Kidney epithelial cell (primary cell): ENCODE measurements around the gene ISLR. TPM values are rescaled to one million over a fixed set of nuclear protein-coding genes. Genes with fewer than 3 reads are reported as not detected.

Experiments
- DNase-seq: peaks from one replicate; pipeline ENCODE4 v3.0.0-alpha.2; 2010; ENCODE audit warnings: low read depth
- H3K27me3 ChIP-seq: 2 replicates; pipeline ENCODE4 v1.6.0; 2011; ENCODE audit warnings: low read length; ENCODE audit not compliant: control insufficient read depth, insufficient read depth
- H3K36me3 ChIP-seq: 2 replicates; pipeline ENCODE4 v1.5.1; 2011; ENCODE audit warnings: low read length; ENCODE audit not compliant: control insufficient read depth, insufficient read depth
- H3K4me3 ChIP-seq: 2 replicates; pipeline ENCODE4 v1.5.1; 2011; ENCODE audit warnings: low read depth, mild to moderate bottlenecking, control low read depth, low read length
- CTCF ChIP-seq: IDR thresholded peaks from 2 replicates; pipeline ENCODE4 v1.5.1; 2011; ENCODE audit warnings: mild to moderate bottlenecking, moderate library complexity, low read length, control low read depth, inconsistent platforms; ENCODE audit not compliant: insufficient read depth, poor library complexity, severe bottlenecking
- total RNA-seq: library from RNA; depleted of rRNA; stranded (reverse); fragments of >200 nt; gene quantifications from 2 replicates; pipeline ENCODE4 v1.2.3, GENCODE V29; 2015

The ISLR gene
- total RNA-seq, 1 donor from 2014 or later = 0.25 TPM

- no peak overlapping the region for H3K4me3 ChIP-seq
- DNase-seq = no peak
- TF ChIP-seq CTCF = no peak
Observed at GRCh38 chr15:74128785-74129585, 44.5 kb upstream of the ISLR start.

GRCh38 chr15:74129586-74130154, 43.8 kb upstream of the ISLR start:
- H3K36me3 ChIP-seq = no peaks in the 10 kb centered on the region
- no peak overlapping the region for H3K4me3 ChIP-seq
- H3K27me3 ChIP-seq = peaks cover 86% of the 10 kb centered on the region
- no peak for TF ChIP-seq CTCF
- DNase-seq = no peak

More at GRCh38 chr15:74128785-74129585, 44.5 kb upstream of the ISLR start:
- H3K27me3 ChIP-seq = peaks cover 81% of the 10 kb centered on the region
- H3K36me3 ChIP-seq = no peaks in the 10 kb centered on the region

DNA sequence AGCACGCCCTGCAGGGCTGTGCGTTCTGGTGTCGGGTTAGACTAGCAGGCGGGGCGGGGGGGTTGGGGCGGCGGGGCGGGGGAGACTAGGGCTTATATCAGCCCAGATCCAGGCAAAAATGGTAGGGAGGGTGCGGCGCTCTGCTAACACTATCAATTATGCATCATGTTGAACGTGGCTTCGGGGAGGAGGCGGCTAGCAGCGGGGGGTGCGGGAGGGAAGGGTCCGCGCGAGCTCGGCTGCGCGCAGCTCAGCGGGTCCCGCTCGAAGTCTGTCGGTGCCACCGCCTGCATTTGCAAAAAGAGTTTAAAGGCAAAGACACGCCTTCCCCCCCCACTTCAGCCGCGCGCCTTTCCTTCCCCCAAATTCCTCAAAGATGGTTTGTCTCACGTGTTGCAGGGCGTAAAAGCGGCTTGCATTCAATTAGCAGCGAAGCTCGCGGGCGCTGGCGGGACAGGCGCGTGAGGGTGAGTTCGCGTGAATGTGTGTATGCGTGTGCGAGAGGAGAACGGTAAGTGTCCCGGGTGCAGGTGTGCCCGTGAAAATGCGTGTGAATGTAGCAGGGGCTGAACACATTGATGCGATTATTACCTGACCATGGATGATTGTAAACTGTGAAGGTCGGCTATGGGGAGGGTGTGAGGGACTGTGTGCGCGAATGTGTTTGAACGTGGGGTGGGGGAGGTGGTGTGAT, 43.2 kb upstream of the ISLR start, which contains the start of gene ISLR2:
TSS of gene ISLR2 (plus strand) at position 432 of the 694 bp plus-strand sequence. CDS start 2,169 bp downstream, outside the sequence.
- TF ChIP-seq CTCF = no peak
- H3K4me3 ChIP-seq = no peak within 1 kb of the TSS

GRCh38 chr15:74130849-74131627, 42.5 kb upstream of the ISLR start:
- H3K4me3 ChIP-seq = no peak overlapping the region
- TF ChIP-seq CTCF = no peak
- H3K27me3 ChIP-seq = peaks cover 93% of the 10 kb centered on the region
- no peak for DNase-seq
- H3K36me3 ChIP-seq = no peaks in the 10 kb centered on the region

More for the DNA sequence above, 43.2 kb upstream of the ISLR start, which contains the start of gene ISLR2:
- Histone ChIP-seq H3K36me3 (no peaks in the 10 kb centered on the region), H3K27me3 (peaks cover 88% of the 10 kb centered on the region)
- DNase-seq = no peak

DNA sequence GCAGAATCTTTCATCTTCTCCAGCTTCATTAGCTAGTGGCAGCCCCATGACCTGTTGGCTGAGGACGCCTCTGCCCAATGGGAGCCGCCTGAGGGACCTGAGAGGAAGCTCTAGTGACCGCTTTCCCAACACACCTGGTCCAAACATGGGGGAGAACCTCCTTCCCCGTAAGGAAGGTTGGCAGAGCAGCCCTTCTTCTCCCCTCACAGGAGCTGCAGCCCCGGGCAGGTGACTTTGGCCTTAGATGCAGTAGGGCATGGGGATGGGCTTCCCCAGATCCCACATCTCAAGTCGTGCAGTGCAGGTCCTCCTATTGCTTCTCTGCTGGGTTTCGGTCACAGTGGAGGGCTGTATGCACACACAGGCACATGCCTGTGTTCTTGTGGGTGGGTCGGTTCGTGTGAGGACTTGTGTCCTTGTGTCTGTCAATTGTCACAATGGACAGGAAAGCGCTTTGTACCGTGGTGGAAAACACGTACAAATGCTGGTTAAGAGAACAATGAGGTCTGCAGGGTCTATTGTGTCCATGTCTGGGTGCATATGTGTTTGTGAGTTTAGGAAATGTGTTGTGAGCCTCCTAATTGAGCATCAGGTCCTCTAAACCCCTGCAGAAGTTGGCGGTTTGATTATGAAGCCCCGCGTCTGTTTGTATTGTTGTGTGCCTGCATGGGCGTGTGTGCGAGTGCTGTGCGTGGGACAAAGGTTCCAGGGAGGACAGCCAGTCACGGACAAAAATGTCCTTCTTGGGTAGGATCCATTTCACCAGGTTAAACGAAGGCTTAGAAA, 41.7 kb upstream of the ISLR start:
- DNase-seq = no peak
- Histone ChIP-seq H3K4me3 (no peak overlapping the region), H3K27me3 (peaks cover 92% of the 10 kb centered on the region), H3K36me3 (no peaks in the 10 kb centered on the region)
- TF ChIP-seq CTCF = no peak
